CD14-positive monocyte (primary cell): ENCODE measurements around the gene ZIC2. TPM values are rescaled to one million over a fixed set of nuclear protein-coding genes. Genes with fewer than 3 reads are reported as not detected.
"Not testable (repeated sequence)": the region's sequence is repeated elsewhere in the genome, so short reads cannot be mapped to it uniquely, and the experiment has no call there.

Experiments used
- DNase-seq, 3 donors: peaks; one replicate each; pipeline ENCODE4 v3.0.0-alpha.2; 2011 to 2022
- H2AFZ ChIP-seq: 2 replicates; pipeline ENCODE4 v1.6.0; 2012; ENCODE audit warnings: mild to moderate bottlenecking, low read depth, low read length, inconsistent platforms; ENCODE audit not compliant: insufficient read depth, poor library complexity, severe bottlenecking
- H3K27ac ChIP-seq, 2 donors: 1 replicate in 1 of 2; 2 replicates in 1 of 2; pipeline ENCODE4 v1.5.1; 2012 to 2013; ENCODE audit warnings: low read length in 2 of 2, control low read depth in 1 of 2, inconsistent platforms in 1 of 2, low read depth in 1 of 2, mild to moderate bottlenecking in 1 of 2
- H3K27me3 ChIP-seq, 2 donors: one replicate each; pipeline versions ENCODE4 v1.6.0 to v1.6.1; 2011 to 2013; ENCODE audit warnings: low read length in 2 of 2; ENCODE audit not compliant: control insufficient read depth in 2 of 2, insufficient read depth in 2 of 2
- H3K36me3 ChIP-seq, 2 donors: replicated peaks in 1 of 2; 1 replicate in 1 of 2; 2 replicates in 1 of 2; pipeline versions ENCODE4 v1.5.1 to v1.6.1; 2012 to 2013; ENCODE audit warnings: low read length in 2 of 2, control low read depth in 1 of 2, inconsistent platforms in 1 of 2, mild to moderate bottlenecking in 1 of 2; ENCODE audit not compliant: insufficient read depth in 2 of 2, control insufficient read depth in 1 of 2
- H3K4me1 ChIP-seq, 2 donors: 1 replicate in 1 of 2; 2 replicates in 1 of 2; pipeline versions ENCODE4 v1.5.1 to v1.6.1; 2012 to 2013; ENCODE audit warnings: low read length in 2 of 2, control low read depth in 1 of 2, inconsistent platforms in 1 of 2, mild to moderate bottlenecking in 1 of 2, moderate library complexity in 1 of 2; ENCODE audit not compliant: insufficient read depth in 2 of 2, control insufficient read depth in 1 of 2
- H3K4me2 ChIP-seq: replicated peaks from 2 replicates; pipeline ENCODE3; 2012; ENCODE audit warnings: low read length, moderate library complexity, mild to moderate bottlenecking; ENCODE audit not compliant: poor library complexity, severe bottlenecking; ENCODE audit errors: extremely low read depth
- H3K4me3 ChIP-seq, 3 experiments: fragments of 200-600 bp in 1 of 3; sonication (generic) in 1 of 3; replicated peaks in 1 of 3; 1 replicate in 2 of 3; 2 replicates in 1 of 3; pipeline ENCODE4 v1.5.1; 2011 to 2013; ENCODE audit warnings: low read length in 3 of 3, mild to moderate bottlenecking in 3 of 3, control low read depth in 2 of 3, low read depth in 2 of 3, inconsistent platforms in 1 of 3, moderate library complexity in 1 of 3
- H3K79me2 ChIP-seq: 2 replicates; pipeline ENCODE4 v1.6.0; 2012; ENCODE audit warnings: mild to moderate bottlenecking, control low read depth, inconsistent platforms, low read length, moderate library complexity; ENCODE audit not compliant: insufficient read depth
- H3K9ac ChIP-seq: 2 replicates; pipeline ENCODE4 v1.6.0; 2017; ENCODE audit warnings: low read length, mild to moderate bottlenecking; ENCODE audit not compliant: insufficient read depth, poor library complexity, severe bottlenecking
- H3K9me3 ChIP-seq, 2 donors: replicated peaks in 1 of 2; 1 replicate in 1 of 2; 2 replicates in 1 of 2; pipeline versions ENCODE4 v1.5.1 to v1.6.1; 2012 to 2013; ENCODE audit warnings: low read length in 2 of 2, control low read depth in 1 of 2; ENCODE audit not compliant: control insufficient read depth in 1 of 2, insufficient read depth in 1 of 2
- H4K20me1 ChIP-seq: 2 replicates; pipeline ENCODE4 v1.6.0; 2012; ENCODE audit warnings: mild to moderate bottlenecking, low read length, control low read depth, moderate library complexity; ENCODE audit not compliant: insufficient read depth
- H3K27ac Mint-ChIP-seq, 7 donors: one replicate each; pipeline ENCODE4 v1.8.0; 2020; ENCODE audit warnings: mild to moderate bottlenecking in 7 of 7, mixed read lengths in 7 of 7, moderate library complexity in 6 of 7, inconsistent platforms in 2 of 7
- H3K27me3 Mint-ChIP-seq, 3 donors: one replicate each; pipeline ENCODE4 v1.8.0; 2021 to 2022; ENCODE audit warnings: low read depth in 3 of 3, mild to moderate bottlenecking in 3 of 3, mixed read lengths in 3 of 3, moderate library complexity in 3 of 3, inconsistent platforms in 1 of 3
- H3K36me3 Mint-ChIP-seq, 2 donors: one replicate each; pipeline ENCODE4 v1.8.0; 2020; ENCODE audit warnings: mixed read lengths in 2 of 2, inconsistent platforms in 1 of 2, mild to moderate bottlenecking in 1 of 2
- H3K4me1 Mint-ChIP-seq: one replicate; pipeline ENCODE4 v1.8.0; 2020; ENCODE audit warnings: mild to moderate bottlenecking, mixed read lengths
- H3K4me3 Mint-ChIP-seq, 2 donors: one replicate each; pipeline ENCODE4 v1.8.0; 2020; ENCODE audit warnings: mild to moderate bottlenecking in 2 of 2, mixed read lengths in 2 of 2, moderate library complexity in 1 of 2
- H3K9me3 Mint-ChIP-seq, 7 donors: one replicate each; pipeline ENCODE4 v1.8.0; 2020 to 2022; ENCODE audit warnings: mixed read lengths in 7 of 7, mild to moderate bottlenecking in 6 of 7, moderate library complexity in 6 of 7, inconsistent platforms in 2 of 7
- CTCF ChIP-seq: fragments of 200-600 bp; IDR thresholded peaks from one replicate; pipeline ENCODE4 v1.8.0; 2022; ENCODE audit warnings: antibody characterized with exemption, mild to moderate bottlenecking
- WGBS: methylation state at CpG from one replicate; pipeline ENCODE4 v1.1.5; 2013; ENCODE audit warnings: missing lambda C conversion rate; ENCODE audit not compliant: insufficient coverage; 5-methylcytosine and 5-hydroxymethylcytosine counted together
- intact Hi-C, 2 donors: fragments of 100-400 bp; cut with micrococcal nuclease; formaldehyde crosslinking; loops; one replicate each; pipeline versions ENCODE4 v1.15.0 to v1.15.1; 2023
- polyA plus RNA-seq, 3 donors: library from polyadenylated mRNA; depleted of rRNA in 1 of 3; unstranded in 2 of 3; stranded (reverse) in 1 of 3; fragments of 300-500 nt in 2 of 3; fragments of >200 nt in 1 of 3; fragmentation: Illumina TruSeq in 2 of 3; gene quantifications; 1 replicate in 2 of 3; 2 replicates in 1 of 3; pipeline ENCODE4 v1.2.3, GENCODE V29; 2012 to 2021

Gene ZIC2
- polyA plus RNA-seq, 3 donors = not detected

DNA sequence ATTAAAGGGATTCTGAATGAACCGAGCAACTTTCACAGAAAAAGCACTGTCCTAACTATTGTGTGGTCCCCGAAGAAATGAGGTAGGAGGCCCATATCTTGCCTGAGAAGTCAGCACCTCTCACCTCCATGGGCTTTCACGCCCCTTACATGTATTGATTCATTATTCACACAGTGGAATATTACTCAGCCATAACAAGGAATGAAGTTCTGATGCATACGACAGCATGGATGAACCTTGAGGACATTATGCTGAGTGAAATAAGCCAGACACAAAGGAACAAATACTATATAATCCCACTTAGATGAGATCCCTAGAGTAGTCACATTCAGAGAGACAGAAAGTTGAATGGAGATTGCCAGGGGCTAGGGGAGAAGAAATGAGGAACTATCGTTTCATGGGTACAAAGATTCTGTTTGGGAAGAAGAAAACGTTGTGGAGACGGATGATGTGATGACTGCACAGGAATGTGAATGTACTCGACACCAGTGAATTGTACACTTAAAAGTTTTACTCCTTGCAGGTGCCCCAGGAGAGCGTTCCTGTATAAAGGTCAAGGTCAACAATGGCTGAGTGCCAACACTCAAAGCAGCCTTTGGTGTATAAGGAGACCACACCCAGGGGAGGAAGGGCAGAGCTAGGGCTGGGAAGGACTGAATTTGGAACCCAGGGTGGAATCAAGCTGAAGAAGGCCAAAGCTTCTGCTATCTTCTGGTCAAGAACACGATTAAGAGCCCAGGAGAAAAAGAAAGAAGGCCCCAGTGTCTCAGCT lies 32.5 kb upstream of the ZIC2 start:
- Mint-ChIP-seq H3K36me3 (no peaks in the 10 kb centered on the region), H3K9me3 (peaks cover 0 to 3% (median 0%) of the 10 kb centered on the region in 7 donors), H3K27ac (no peak overlapping the region), H3K27me3 (peaks cover 49 to 67% (median 64%) of the 10 kb centered on the region in 3 donors), H3K4me1 (no peaks in the 10 kb centered on the region), H3K4me3 (no peak overlapping the region)
- Histone ChIP-seq H4K20me1 (no peaks in the 10 kb centered on the region), H3K4me1 (no peaks in the 10 kb centered on the region), H3K79me2 (no peaks in the 10 kb centered on the region), H3K4me2 (no peak overlapping the region), H3K27ac (no peak overlapping the region), H2AFZ (no peak overlapping the region), H3K9me3 (no peaks in the 10 kb centered on the region), H3K36me3 (no peaks in the 10 kb centered on the region), H3K9ac (no peak overlapping the region), H3K4me3 (no peak overlapping the region), H3K27me3 (peaks cover 11 to 51% of the 10 kb centered on the region in 2 donors)
- no peak for TF ChIP-seq CTCF
- WGBS = 80% methylated on average over 7 of the region's 10 CpGs
- intact Hi-C loops = no loop called here
- no peak for DNase-seq

GRCh38 chr13:99949679-99950413 lies 31.7 kb upstream of the ZIC2 start:
- no peaks in the 10 kb centered on the region for H4K20me1 ChIP-seq
- H3K4me3 ChIP-seq = no peak overlapping the region
- no peak overlapping the region for H3K4me2 ChIP-seq
- WGBS = 0% methylated on average over 1 of the region's 8 CpGs
- H2AFZ ChIP-seq = no peak overlapping the region
- H3K27ac ChIP-seq = no peak overlapping the region
- DNase-seq = no peak
- no peaks in the 10 kb centered on the region for H3K9me3 ChIP-seq
- H3K27me3 Mint-ChIP-seq = peaks cover 54 to 72% (median 70%) of the 10 kb centered on the region in 3 donors
- no peak overlapping the region for H3K4me3 Mint-ChIP-seq
- TF ChIP-seq CTCF = no peak
- no peaks in the 10 kb centered on the region for H3K36me3 Mint-ChIP-seq
- H3K27me3 ChIP-seq = peaks cover 19 to 56% of the 10 kb centered on the region in 2 donors
- H3K4me1 ChIP-seq = no peaks in the 10 kb centered on the region
- H3K4me1 Mint-ChIP-seq = no peaks in the 10 kb centered on the region
- intact Hi-C loops = no loop called here
- peaks cover 0 to 9% (median 0%) of the 10 kb centered on the region in 7 donors for H3K9me3 Mint-ChIP-seq
- no peak overlapping the region for H3K9ac ChIP-seq
- no peaks in the 10 kb centered on the region for H3K79me2 ChIP-seq
- H3K27ac Mint-ChIP-seq = no peak overlapping the region
- H3K36me3 ChIP-seq = no peaks in the 10 kb centered on the region

GRCh38 chr13:99951666-99952065 lies 29.9 kb upstream of the ZIC2 start:
- H3K36me3 ChIP-seq, H3K4me1 Mint-ChIP-seq, H3K79me2 ChIP-seq, H3K4me1 ChIP-seq, H2AFZ ChIP-seq, H3K9me3 ChIP-seq, intact Hi-C loops, H3K36me3 Mint-ChIP-seq, H3K4me3 ChIP-seq, DNase-seq, H3K4me2 ChIP-seq, H3K9ac ChIP-seq, H3K27ac ChIP-seq, H3K4me3 Mint-ChIP-seq, H3K27ac Mint-ChIP-seq, H4K20me1 ChIP-seq: not testable (repeated sequence)
- peaks cover 63 to 84% (median 78%) of the 10 kb centered on the region in 3 donors for H3K27me3 Mint-ChIP-seq
- 100% methylated on average over 1 of the region's 1 CpG for WGBS
- H3K27me3 ChIP-seq = peaks cover 34 to 71% of the 10 kb centered on the region in 2 donors
- peaks cover 0 to 17% (median 0%) of the 10 kb centered on the region in 7 donors for H3K9me3 Mint-ChIP-seq
